ENCODE measurements around the gene PCDHGC4. TPM values are rescaled to one million over a fixed set of nuclear protein-coding genes. Genes with fewer than 3 reads are reported as not detected.

The PCDHGC4 gene
- total and polyA plus RNA-seq, 2 donors (not counting 3 experiments of a cell fraction or from before 2014, with no cell fraction given) = 0.25 to 2.1 TPM

DNA sequence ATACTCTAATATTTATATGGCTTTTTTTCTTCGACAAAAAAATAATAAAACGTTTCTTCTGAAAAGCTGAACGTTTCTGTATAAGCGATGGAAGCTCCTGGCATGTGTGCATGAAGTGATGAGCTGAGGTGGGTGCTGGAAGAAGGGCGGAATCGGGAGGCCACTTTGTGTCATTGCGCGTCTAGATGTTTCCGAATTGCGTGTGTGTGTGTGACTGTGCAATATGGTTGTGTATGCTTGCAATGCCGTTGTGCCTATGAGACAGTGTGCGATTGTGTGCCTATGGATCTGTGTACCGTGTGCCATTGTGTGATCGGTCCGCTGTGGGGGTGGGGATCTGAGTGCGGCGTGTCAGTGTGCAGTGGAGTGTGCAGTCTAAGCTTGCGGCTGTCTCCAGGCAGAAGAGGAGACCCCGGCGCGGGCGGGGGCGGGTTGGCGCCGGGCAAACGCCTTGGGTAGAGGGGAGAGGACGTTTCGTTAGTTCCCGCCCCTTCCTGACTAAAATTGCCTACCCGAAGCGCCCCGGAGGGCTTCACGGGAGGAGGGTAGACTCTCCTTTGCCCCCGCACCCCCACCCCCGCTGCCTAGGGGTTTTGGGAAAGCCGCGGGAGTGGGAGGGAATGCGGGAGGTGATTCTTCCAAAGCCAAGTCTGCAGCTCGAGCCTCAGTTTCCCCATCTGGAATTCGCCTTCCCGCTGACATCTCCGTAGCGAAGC lies 28.2 kb downstream of the PCDHGC4 start:
- ChIA-PET POLR2A (interaction anchor here (0.6 to 1.3 kb wide), 4 partner anchors 8 to 111 kb away, joined by 3 read pairs; partner anchors contain the start of gene PCDHGC3), CTCF (interaction anchor here (0.8 to 9.8 kb wide), 22 partner anchors 8 to 290 kb away, joined by 3 to 158 read pairs (median 10); partner anchors contain the start of genes FCHSD1, PCDHB14, PCDHGA10 and PCDHGA11)
- intact Hi-C loops (cut with micrococcal nuclease) = loop anchor here (1.0 to 2.0 kb wide), 4 partner anchors 8 to 83 kb away; partner anchors contain the start of gene PCDHGA12
- no peak for FAIRE-seq
- no peaks in the 10 kb centered on the region for H4K20me1 ChIP-seq (replicated peaks; ENCODE audit: control insufficient read depth, extremely low read depth, insufficient read depth, low read length)
- TF ChIP-seq EZH2 (IDR thresholded peaks at IDR 0.05; ENCODE audit: borderline replicate concordance, low read depth, low read length, severe bottlenecking) (no peak), GATA2 (IDR thresholded peaks at IDR 0.05; ENCODE audit: insufficient read depth, insufficient read length, low read depth, low read length) (no peak), FOS (IDR thresholded peaks at IDR 0.05; ENCODE audit: borderline replicate concordance, insufficient read depth, low read length) (no peak), JUN (IDR thresholded peaks at IDR 0.05; ENCODE audit: borderline replicate concordance, insufficient read depth, insufficient read length, low read depth) (no peak), POLR2A (IDR thresholded peaks at IDR 0.05; ENCODE audit: low read depth, low read length) (no peak), POLR2AphosphoS5 (IDR thresholded peaks at IDR 0.05; ENCODE audit: insufficient read depth, low read depth, low read length) (no peak), MYC (IDR thresholded peaks at IDR 0.05; ENCODE audit: low read depth, low read length) (no peak)
- TF ChIP-seq, protein P1, sequence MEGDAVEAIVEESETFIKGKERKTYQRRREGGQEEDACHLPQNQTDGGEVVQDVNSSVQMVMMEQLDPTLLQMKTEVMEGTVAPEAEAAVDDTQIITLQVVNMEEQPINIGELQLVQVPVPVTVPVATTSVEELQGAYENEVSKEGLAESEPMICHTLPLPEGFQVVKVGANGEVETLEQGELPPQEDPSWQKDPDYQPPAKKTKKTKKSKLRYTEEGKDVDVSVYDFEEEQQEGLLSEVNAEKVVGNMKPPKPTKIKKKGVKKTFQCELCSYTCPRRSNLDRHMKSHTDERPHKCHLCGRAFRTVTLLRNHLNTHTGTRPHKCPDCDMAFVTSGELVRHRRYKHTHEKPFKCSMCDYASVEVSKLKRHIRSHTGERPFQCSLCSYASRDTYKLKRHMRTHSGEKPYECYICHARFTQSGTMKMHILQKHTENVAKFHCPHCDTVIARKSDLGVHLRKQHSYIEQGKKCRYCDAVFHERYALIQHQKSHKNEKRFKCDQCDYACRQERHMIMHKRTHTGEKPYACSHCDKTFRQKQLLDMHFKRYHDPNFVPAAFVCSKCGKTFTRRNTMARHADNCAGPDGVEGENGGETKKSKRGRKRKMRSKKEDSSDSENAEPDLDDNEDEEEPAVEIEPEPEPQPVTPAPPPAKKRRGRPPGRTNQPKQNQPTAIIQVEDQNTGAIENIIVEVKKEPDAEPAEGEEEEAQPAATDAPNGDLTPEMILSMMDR (IDR thresholded peaks at IDR 0.05; ENCODE audit: extremely low read depth in 1 of 2, insufficient read depth in 1 of 2, low read depth in 1 of 2, low read length in 2 of 2) = no peak
- TF ChIP-seq, protein P2, sequence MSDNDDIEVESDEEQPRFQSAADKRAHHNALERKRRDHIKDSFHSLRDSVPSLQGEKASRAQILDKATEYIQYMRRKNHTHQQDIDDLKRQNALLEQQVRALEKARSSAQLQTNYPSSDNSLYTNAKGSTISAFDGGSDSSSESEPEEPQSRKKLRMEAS (IDR thresholded peaks at IDR 0.05; ENCODE audit: insufficient read depth, insufficient read length) = no peak
- peak overlapping the region; percentile 71 for H3K4me2 ChIP-seq (ENCODE audit: insufficient read depth, low read length)
- no peaks in the 10 kb centered on the region for H3K27me3 ChIP-seq (ENCODE audit: control insufficient read depth in 2 of 2, insufficient read depth in 2 of 2, low read length in 2 of 2)
- no TSS peak for BruUV-seq (replicated peaks)
- dilution Hi-C loops (cut with MboI; ENCODE audit: extremely low pct_ligation_motif_present, low sequenced_read_pairs) = no loop called here
- H3K4me3 ChIP-seq (replicated peaks in 1 of 3; ENCODE audit: insufficient read depth in 1 of 3, low read depth in 1 of 3, low read length in 3 of 3) = peak overlapping the region; percentile 44 to 51 (median 49)
- H3K79me2 ChIP-seq (ENCODE audit: control insufficient read depth, insufficient read depth, low read length) = no peaks in the 10 kb centered on the region
- H3K9me3 ChIP-seq (replicated peaks; ENCODE audit: control insufficient read depth, insufficient read depth, low read length) = no peaks in the 10 kb centered on the region
- peaks cover 2 to 8% of the 10 kb centered on the region in 2 experiments for H3K36me3 ChIP-seq (ENCODE audit: control insufficient read depth in 2 of 2, extremely low read depth in 1 of 2, insufficient read depth in 2 of 2, low read length in 2 of 2)
- peak overlapping the region; percentile 4 for H2AFZ ChIP-seq (ENCODE audit: low read depth, low read length)
- no peaks in the 10 kb centered on the region for H3K9me1 ChIP-seq (replicated peaks; ENCODE audit: control insufficient read depth, extremely low read depth, insufficient read depth, low read length)
- H3K27ac ChIP-seq (ENCODE audit: insufficient read depth, low read depth, low read length) = peak overlapping the region; percentile 10
- peak overlapping the region; percentile 30 for H3K9ac ChIP-seq (replicated peaks; ENCODE audit: extremely low read depth, insufficient read depth, low read length)
- H3K4me1 ChIP-seq (ENCODE audit: control insufficient read depth, extremely low read depth, insufficient read depth, low read length) = peaks cover 31% of the 10 kb centered on the region
- peak; percentile 62 for DNase-seq (ENCODE audit: low read depth, low spot score)
